ENCODE results near the gene FLNB.

DNA sequence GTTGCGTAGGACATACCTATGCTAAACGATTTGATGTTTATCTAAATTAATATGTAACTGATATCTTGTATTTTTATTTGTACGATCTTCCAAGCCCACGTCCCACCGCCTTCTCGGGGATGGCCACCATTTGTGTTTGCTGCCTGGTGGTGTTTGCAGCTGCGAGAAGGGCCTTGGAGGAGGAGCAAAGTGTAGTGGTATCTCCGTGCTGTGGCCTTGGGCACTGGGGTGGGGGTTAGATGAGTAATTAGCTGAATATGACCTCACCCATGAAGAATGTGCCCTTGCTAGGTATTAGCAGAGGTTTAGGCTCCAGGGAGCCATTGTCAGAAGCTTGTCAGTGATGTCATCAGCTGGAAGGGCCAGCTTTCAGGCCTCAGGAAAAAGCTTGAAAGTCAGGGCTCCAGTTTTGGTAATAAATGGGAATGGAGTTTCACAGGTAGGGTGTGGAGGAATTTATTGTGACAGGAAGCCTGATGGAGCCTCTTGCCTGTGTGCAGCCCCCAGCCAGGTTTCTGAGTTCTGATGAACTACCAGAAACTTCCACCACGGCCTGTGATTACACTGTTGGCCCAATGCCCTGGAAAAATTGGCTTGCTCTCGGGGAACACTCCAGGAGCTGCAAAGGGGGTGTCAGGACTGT lies 41.0 kb downstream of the FLNB start:
- TF ChIP-seq CTCF (IDR thresholded peaks at IDR 0.05; ENCODE audit: poor library complexity, severe bottlenecking) (no peak), RAD21 (conservative IDR thresholded peaks at IDR 0.05) (no peak), POLR2AphosphoS5 (IDR thresholded peaks at IDR 0.05) (no peak), EZH2 (IDR thresholded peaks at IDR 0.05; ENCODE audit: borderline replicate concordance, insufficient read depth, low read length, poor library complexity, severe bottlenecking) (no peak), EP300 (conservative IDR thresholded peaks at IDR 0.05; ENCODE audit: poor library complexity, severe bottlenecking) (no peak), SMC3 (conservative IDR thresholded peaks at IDR 0.05; ENCODE audit: poor library complexity) (no peak), REST (IDR thresholded peaks at IDR 0.05; ENCODE audit: borderline replicate concordance) (no peak)
